Choroid plexus epithelial cell (primary cell): ENCODE results near the gene ANKRD30BL.
"Not testable (repeated sequence)": the region's sequence is repeated elsewhere in the genome, so short reads cannot be mapped to it uniquely, and the experiment has no call there.

ENCODE experiments used
- DNase-seq: peaks from one replicate; pipeline ENCODE4 v3.0.0-alpha.2; 2010; ENCODE audit warnings: low read depth
- H3K4me3 ChIP-seq: 2 replicates; pipeline ENCODE4 v1.5.1; 2011; ENCODE audit warnings: low read depth, mild to moderate bottlenecking, control low read depth, low read length, moderate library complexity
- CTCF ChIP-seq: conservative IDR thresholded peaks from 2 replicates; pipeline ENCODE4 v1.5.1; 2011; ENCODE audit warnings: low read depth, mild to moderate bottlenecking, control low read depth, inconsistent platforms, low read length, moderate library complexity

ANKRD30BL gene, protein sequence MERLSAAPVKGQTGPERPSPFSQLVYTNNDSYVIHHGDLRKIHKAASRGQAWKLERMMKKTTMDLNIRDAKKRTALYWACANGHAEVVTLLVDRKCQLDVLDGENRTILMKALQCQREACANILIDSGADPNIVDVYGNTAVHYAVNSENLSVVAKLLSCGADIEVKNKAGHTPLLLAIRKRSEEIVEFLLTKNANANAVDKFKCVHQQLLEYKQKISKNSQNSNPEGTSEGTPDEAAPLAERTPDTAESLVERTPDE

DNA sequence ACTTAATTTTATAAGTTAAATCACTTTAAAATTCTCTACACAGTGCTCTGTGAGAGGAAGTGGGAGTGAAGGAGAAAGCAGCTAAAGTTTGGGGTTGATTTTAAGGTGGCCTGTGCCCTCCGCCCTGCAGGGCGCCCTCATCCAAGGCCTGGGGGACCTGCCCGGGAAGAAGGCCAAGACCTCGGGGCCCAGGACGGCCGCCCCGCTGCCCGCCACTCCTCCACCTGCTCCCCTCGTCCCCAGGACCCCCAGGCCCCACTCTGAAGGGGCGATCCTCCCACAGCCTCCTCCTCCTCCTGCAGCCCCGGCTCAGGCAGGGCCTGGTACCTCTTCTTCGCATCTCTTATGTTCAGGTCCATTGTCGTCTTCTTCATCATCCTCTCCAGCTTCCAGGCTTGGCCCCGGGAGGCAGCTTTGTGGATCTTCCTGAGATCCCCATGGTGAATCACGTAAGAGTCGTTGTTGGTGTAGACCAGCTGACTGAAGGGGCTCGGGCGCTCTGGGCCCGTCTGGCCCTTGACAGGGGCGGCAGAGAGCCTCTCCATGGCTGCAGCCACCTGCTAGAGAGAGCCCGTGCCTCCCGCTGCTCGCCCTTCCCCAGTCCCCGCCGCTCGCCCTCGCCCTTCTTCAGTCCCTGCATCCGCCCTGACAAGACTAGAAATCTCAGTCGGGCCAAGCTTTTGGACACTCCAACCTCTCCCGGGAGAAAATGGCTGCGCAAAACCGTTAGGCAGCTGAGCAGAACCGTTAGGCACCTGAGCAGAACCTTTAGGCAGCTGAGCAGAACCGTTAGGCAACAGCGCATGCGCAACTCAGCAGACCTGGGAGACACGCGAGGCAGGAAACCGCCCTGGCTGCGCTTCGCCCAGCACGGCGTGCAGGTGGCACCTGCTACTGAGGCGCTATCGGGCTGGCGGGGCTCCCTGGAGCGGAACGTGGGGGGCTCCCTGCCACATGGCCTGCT is at the start of gene ANKRD30BL:
ANKRD30BL (minus strand) TSS at position 792 of the 964 bp plus-strand sequence; CDS start at position 545, 247 bp downstream.
- H3K4me3 ChIP-seq, DNase-seq: not testable (repeated sequence)

DNA sequence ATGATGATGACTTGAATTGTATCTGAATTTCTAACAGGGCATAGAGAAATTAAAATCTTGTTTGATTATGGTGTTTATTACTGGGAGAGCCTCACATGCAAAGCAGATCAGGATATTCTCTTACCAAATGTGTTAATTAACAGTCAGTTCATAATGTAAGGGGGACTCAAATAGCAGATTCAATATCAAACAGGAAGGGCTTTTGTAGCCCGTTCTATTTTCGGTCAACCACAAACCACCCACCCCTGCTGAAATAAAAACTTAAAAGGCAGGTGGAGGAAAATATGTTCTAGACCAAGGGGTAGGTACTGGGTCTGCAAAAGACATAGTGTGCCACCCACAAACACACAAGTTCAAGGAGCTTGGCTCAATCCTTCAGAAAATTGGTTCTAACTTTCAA is 41.1 kb upstream of the ANKRD30BL start:
- DNase-seq, H3K4me3 ChIP-seq: not testable (repeated sequence)

DNA sequence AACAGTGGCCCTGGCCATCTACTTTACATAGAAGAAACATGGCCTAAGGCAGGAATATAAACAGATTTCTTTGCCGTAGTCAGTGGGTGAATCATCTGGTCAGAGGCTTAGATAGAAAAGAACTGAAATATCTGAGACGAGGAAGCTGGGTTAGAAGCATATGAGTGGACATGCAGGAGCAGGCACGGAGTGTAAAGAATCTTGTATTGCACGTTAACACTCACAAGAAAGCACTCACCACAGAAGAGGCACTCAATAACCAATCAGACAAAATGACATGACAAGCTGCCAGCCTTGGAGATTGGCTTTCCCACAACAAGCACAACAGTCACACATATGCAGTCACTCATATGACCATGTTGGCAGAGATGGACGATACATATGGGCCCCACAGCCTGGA is 31.1 kb upstream of the ANKRD30BL start:
- not testable (repeated sequence) for DNase-seq, H3K4me3 ChIP-seq

GRCh38 chr2:132167100-132167499 is 5.3 kb upstream of the ANKRD30BL start:
- not testable (repeated sequence) for H3K4me3 ChIP-seq, DNase-seq

GRCh38 chr2:132162125-132162660 is 441 bp upstream of the ANKRD30BL start:
- not testable (repeated sequence) for H3K4me3 ChIP-seq

DNA sequence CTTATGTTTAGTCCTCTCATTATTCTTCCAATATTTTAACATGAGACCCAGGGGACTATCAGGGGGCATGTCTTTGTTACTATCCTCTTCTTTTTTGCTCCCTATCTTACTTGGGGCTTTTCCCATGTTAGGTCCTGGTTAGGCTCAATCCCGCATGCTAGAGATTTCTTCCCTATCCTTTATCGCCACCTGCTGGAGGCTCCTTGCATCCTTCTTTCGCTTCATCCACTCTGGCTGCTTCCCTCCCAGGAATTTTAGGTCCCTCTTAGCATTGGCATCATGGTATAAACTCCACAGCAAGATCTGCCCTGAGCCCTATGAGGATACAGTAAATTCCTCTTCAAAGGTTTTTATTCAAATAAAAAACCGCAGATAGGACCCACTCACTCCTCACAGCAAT is 15.0 kb downstream of the ANKRD30BL start:
- peak; percentile 56 for DNase-seq
- not testable (repeated sequence) for H3K4me3 ChIP-seq
- TF ChIP-seq CTCF: peak; percentile 59

More at GRCh38 chr2:132162125-132162660, 441 bp upstream of the ANKRD30BL start:
- DNase-seq: not testable (repeated sequence)
